CD8-positive, alpha-beta memory T cell (primary cell): ENCODE results near the gene ALG2. TPM values are rescaled to one million over a fixed set of nuclear protein-coding genes. Genes with fewer than 3 reads are reported as not detected.
A peak's percentile ranks its signal among the peaks of the same experiment; 100 is the strongest.

Source experiments
- CTCF ChIA-PET: fragments of 350-600 bp; sonication (Branson Sonifier 250); formaldehyde crosslinking; loops from one replicate; lab custom pipeline; 2021; ENCODE audit warnings: antibody characterized with exemption; lab: Charles Lee
- POLR2A ChIA-PET: fragments of 350-600 bp; sonication (Branson Sonifier 250); formaldehyde crosslinking; loops from one replicate; lab custom pipeline; 2021; ENCODE audit warnings: antibody characterized with exemption; lab: Charles Lee
- DNase-seq, 5 donors: peaks; one replicate each; pipeline versions ENCODE4 v3.0.0 to v3.0.0-alpha.2; 2020 to 2022; ENCODE audit warnings: mixed read lengths in 1 of 5
- H3K27ac ChIP-seq: one replicate; pipeline ENCODE4 v1.7.0; 2013; ENCODE audit warnings: low read depth, mild to moderate bottlenecking, low read length, moderate library complexity
- H3K27me3 ChIP-seq: 2 replicates; pipeline ENCODE4 v1.7.0; 2013; ENCODE audit warnings: low read length, mild to moderate bottlenecking; ENCODE audit not compliant: insufficient read depth, poor library complexity, severe bottlenecking
- H3K36me3 ChIP-seq: 2 replicates; pipeline ENCODE4 v1.7.0; 2013; ENCODE audit warnings: mild to moderate bottlenecking, low read length, moderate library complexity; ENCODE audit not compliant: insufficient read depth
- H3K4me1 ChIP-seq: 2 replicates; pipeline ENCODE4 v1.7.0; 2013; ENCODE audit warnings: mild to moderate bottlenecking, low read length, moderate library complexity; ENCODE audit not compliant: insufficient read depth
- H3K4me3 ChIP-seq: 2 replicates; pipeline ENCODE4 v1.7.0; 2013; ENCODE audit warnings: mild to moderate bottlenecking, low read length
- H3K9me3 ChIP-seq: 2 replicates; pipeline ENCODE4 v1.7.0; 2013; ENCODE audit warnings: mild to moderate bottlenecking, low read length
- H3K27ac Mint-ChIP-seq, 8 donors: one replicate each; pipeline ENCODE4 v1.8.0; 2020 to 2021; ENCODE audit warnings: mixed read lengths in 8 of 8, mild to moderate bottlenecking in 6 of 8, inconsistent platforms in 3 of 8, moderate library complexity in 3 of 8
- H3K27me3 Mint-ChIP-seq, 2 donors: one replicate each; pipeline ENCODE4 v1.8.0; 2020 to 2021; ENCODE audit warnings: mixed read lengths in 2 of 2, mild to moderate bottlenecking in 1 of 2, moderate library complexity in 1 of 2
- H3K36me3 Mint-ChIP-seq, 3 donors: one replicate each; pipeline ENCODE4 v1.8.0; 2020 to 2021; ENCODE audit warnings: mixed read lengths in 3 of 3, inconsistent platforms in 1 of 3, mild to moderate bottlenecking in 1 of 3
- H3K4me1 Mint-ChIP-seq, 3 donors: one replicate each; pipeline ENCODE4 v1.8.0; 2020 to 2021; ENCODE audit warnings: mixed read lengths in 3 of 3, inconsistent platforms in 1 of 3, mild to moderate bottlenecking in 1 of 3
- H3K4me3 Mint-ChIP-seq, 7 donors: one replicate each; pipeline ENCODE4 v1.8.0; 2020 to 2021; ENCODE audit warnings: mixed read lengths in 7 of 7, mild to moderate bottlenecking in 6 of 7, moderate library complexity in 4 of 7, inconsistent platforms in 2 of 7
- H3K9me3 Mint-ChIP-seq, 5 donors: one replicate each; pipeline ENCODE4 v1.8.0; 2020 to 2022; ENCODE audit warnings: mixed read lengths in 5 of 5, mild to moderate bottlenecking in 3 of 5, moderate library complexity in 2 of 5, inconsistent platforms in 1 of 5
- polyA plus RNA-seq: library from polyadenylated mRNA; unstranded; fragments of 300-500 nt; fragmentation: Illumina TruSeq; gene quantifications from one replicate; pipeline ENCODE4 v1.2.3, GENCODE V29; 2021
- total RNA-seq, 2 experiments: library from RNA; stranded (reverse); gene quantifications; one replicate each; pipeline ENCODE4 v1.2.3, GENCODE V29; 2021

ALG2 gene
- total and polyA plus RNA-seq, 3 experiments from 2014 or later = 30.1 to 33.2 (median 31.4) TPM

GRCh38 chr9:99181206-99181605 is 40.5 kb downstream of the ALG2 start:
- Mint-ChIP-seq H3K36me3 (no peaks in the 10 kb centered on the region), H3K27ac (peak overlapping the region in 2 of 8 donors; percentile 60 to 80), H3K4me1 (peaks cover 9 to 28% (median 16%) of the 10 kb centered on the region in 3 donors), H3K27me3 (peaks cover 0 to 2% of the 10 kb centered on the region in 2 donors), H3K9me3 (no peaks in the 10 kb centered on the region), H3K4me3 (no peak overlapping the region)
- H3K4me3 ChIP-seq = no peak overlapping the region
- no peaks in the 10 kb centered on the region for H3K27me3 ChIP-seq
- POLR2A ChIA-PET = no interaction called here
- no peaks in the 10 kb centered on the region for H3K9me3 ChIP-seq
- no peak overlapping the region for H3K27ac ChIP-seq
- peaks cover 6% of the 10 kb centered on the region for H3K4me1 ChIP-seq
- DNase-seq = no peak
- CTCF ChIA-PET = no interaction called here
- H3K36me3 ChIP-seq = no peaks in the 10 kb centered on the region

GRCh38 chr9:99180662-99181061 is 41.1 kb downstream of the ALG2 start:
- H3K27me3 Mint-ChIP-seq = no peaks in the 10 kb centered on the region
- Histone ChIP-seq H3K27ac (no peak overlapping the region), H3K27me3 (no peaks in the 10 kb centered on the region), H3K4me1 (peaks cover 6% of the 10 kb centered on the region), H3K9me3 (no peaks in the 10 kb centered on the region), H3K36me3 (no peaks in the 10 kb centered on the region), H3K4me3 (no peak overlapping the region)
- no peaks in the 10 kb centered on the region for H3K36me3 Mint-ChIP-seq
- no peak overlapping the region for H3K4me3 Mint-ChIP-seq
- DNase-seq = no peak
- H3K27ac Mint-ChIP-seq = peak overlapping the region in 1 of 8 donors; percentile 60
- no peaks in the 10 kb centered on the region for H3K9me3 Mint-ChIP-seq
- POLR2A ChIA-PET = no interaction called here
- CTCF ChIA-PET = no interaction called here
- peaks cover 9 to 28% (median 16%) of the 10 kb centered on the region in 3 donors for H3K4me1 Mint-ChIP-seq

- H3K27me3 Mint-ChIP-seq = no peaks in the 10 kb centered on the region
- Histone ChIP-seq H3K36me3 (no peaks in the 10 kb centered on the region), H3K27me3 (no peaks in the 10 kb centered on the region), H3K4me3 (no peak overlapping the region), H3K9me3 (no peaks in the 10 kb centered on the region), H3K27ac (no peak overlapping the region), H3K4me1 (peaks cover 6% of the 10 kb centered on the region)
- peaks cover 9 to 28% (median 16%) of the 10 kb centered on the region in 3 donors for H3K4me1 Mint-ChIP-seq
- no peak overlapping the region for H3K4me3 Mint-ChIP-seq
- DNase-seq = no peak
- H3K9me3 Mint-ChIP-seq = no peaks in the 10 kb centered on the region
- CTCF ChIA-PET = no interaction called here
- H3K36me3 Mint-ChIP-seq = no peaks in the 10 kb centered on the region
- no peak overlapping the region for H3K27ac Mint-ChIP-seq
- POLR2A ChIA-PET = no interaction called here
Measured at GRCh38 chr9:99180199-99180598, 41.5 kb downstream of the ALG2 start.

GRCh38 chr9:99178912-99179872 is 42.5 kb downstream of the ALG2 start:
- Histone ChIP-seq H3K27ac (no peak overlapping the region), H3K36me3 (no peaks in the 10 kb centered on the region), H3K27me3 (no peaks in the 10 kb centered on the region), H3K4me1 (no peaks in the 10 kb centered on the region), H3K4me3 (no peak overlapping the region), H3K9me3 (no peaks in the 10 kb centered on the region)
- Mint-ChIP-seq H3K36me3 (no peaks in the 10 kb centered on the region), H3K4me3 (no peak overlapping the region), H3K27ac (no peak overlapping the region), H3K9me3 (no peaks in the 10 kb centered on the region), H3K4me1 (peaks cover 7 to 21% (median 10%) of the 10 kb centered on the region in 3 donors), H3K27me3 (peaks cover 0 to 2% of the 10 kb centered on the region in 2 donors)
- DNase-seq = no peak
- ChIA-PET CTCF (no interaction called here), POLR2A (no interaction called here)

DNA sequence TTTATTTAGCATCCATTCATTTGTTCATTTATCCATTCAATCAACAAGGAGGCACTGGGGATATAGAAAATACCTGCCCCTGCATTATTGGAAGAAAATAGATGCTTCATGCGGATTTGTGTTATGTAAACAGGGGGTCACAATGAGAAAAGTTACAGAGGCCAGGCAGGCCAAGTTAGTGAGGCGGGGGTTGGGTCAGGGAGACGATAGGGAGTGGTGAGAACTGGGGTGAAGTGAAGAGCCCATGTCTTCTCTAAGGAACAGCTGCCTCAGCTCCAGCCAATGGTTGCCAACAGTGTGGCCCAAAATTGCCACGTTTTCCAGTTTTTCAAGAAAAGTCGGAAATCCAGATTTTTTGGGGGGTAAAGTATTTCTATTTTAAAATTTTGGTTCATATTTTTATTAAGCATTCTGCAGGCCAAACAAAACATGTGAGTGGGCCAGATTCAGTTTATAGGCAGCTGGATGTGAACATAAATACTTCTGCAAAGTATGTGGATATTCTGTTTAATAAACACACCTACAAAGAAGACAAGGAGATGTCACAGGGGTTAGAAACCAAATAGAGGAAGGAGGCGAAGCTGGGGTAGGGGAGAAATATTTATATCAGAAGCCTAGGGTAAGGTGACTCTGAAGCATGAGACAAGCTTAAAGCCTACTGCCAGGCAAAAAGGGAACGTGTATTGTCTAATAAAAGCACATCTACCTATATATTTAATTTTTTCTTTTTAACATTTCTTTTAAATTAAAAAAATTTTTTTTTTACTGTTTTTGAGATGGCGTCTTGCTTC is 44.0 kb downstream of the ALG2 start:
- Mint-ChIP-seq H3K9me3 (no peaks in the 10 kb centered on the region), H3K27me3 (peaks cover 2 to 7% of the 10 kb centered on the region in 2 donors), H3K27ac (no peak overlapping the region), H3K4me1 (peaks cover 5 to 15% (median 10%) of the 10 kb centered on the region in 3 donors), H3K36me3 (no peaks in the 10 kb centered on the region), H3K4me3 (no peak overlapping the region)
- no peak for DNase-seq
- CTCF ChIA-PET = interaction anchor here (1.3 kb wide), 1 partner anchor 178 kb away, joined by 3 read pairs; no protein-coding TSS in a partner anchor
- no peak overlapping the region for H3K4me3 ChIP-seq
- no peak overlapping the region for H3K27ac ChIP-seq
- POLR2A ChIA-PET = no interaction called here
- H3K27me3 ChIP-seq = no peaks in the 10 kb centered on the region
- no peaks in the 10 kb centered on the region for H3K9me3 ChIP-seq
- no peaks in the 10 kb centered on the region for H3K36me3 ChIP-seq
- no peaks in the 10 kb centered on the region for H3K4me1 ChIP-seq

DNA sequence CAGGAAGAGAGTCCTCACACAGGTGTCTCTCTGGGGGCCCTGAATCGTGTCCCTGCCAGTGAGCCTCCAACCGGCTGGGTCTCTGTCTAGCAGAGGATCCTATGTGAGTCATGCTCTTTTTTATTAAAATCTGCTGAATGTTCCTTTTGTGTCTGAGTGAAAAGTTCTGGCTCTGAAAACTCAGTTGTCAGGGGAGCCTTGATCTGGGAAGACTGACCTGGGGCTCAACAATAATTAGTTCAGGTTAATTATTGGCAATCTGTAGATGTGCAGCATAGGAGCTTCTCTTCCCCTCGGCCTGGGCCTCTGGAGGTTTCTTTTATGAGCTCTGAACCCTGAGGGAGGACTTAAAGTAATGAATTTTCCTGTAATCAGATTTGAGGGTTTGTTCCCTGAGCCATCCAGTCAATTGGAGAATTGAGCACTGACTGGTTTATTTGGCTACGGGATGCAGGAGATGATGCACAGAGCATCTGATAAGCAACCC is 45.2 kb downstream of the ALG2 start:
- no peak for DNase-seq
- no peaks in the 10 kb centered on the region for H3K9me3 ChIP-seq
- H3K9me3 Mint-ChIP-seq = no peaks in the 10 kb centered on the region
- H3K36me3 Mint-ChIP-seq = no peaks in the 10 kb centered on the region
- peaks cover 1 to 6% (median 5%) of the 10 kb centered on the region in 3 donors for H3K4me1 Mint-ChIP-seq
- ChIA-PET POLR2A (no interaction called here), CTCF (interaction anchor here (1.3 kb wide), 1 partner anchor 177 kb away, joined by 3 read pairs; no protein-coding TSS in a partner anchor)
- H3K27ac Mint-ChIP-seq = peak overlapping the region in 1 of 8 donors; percentile 47
- no peak overlapping the region for H3K27ac ChIP-seq
- H3K36me3 ChIP-seq = no peaks in the 10 kb centered on the region
- H3K27me3 Mint-ChIP-seq = peaks cover 2 to 12% of the 10 kb centered on the region in 2 donors
- no peaks in the 10 kb centered on the region for H3K4me1 ChIP-seq
- no peaks in the 10 kb centered on the region for H3K27me3 ChIP-seq
- H3K4me3 ChIP-seq = no peak overlapping the region
- H3K4me3 Mint-ChIP-seq = no peak overlapping the region

DNA sequence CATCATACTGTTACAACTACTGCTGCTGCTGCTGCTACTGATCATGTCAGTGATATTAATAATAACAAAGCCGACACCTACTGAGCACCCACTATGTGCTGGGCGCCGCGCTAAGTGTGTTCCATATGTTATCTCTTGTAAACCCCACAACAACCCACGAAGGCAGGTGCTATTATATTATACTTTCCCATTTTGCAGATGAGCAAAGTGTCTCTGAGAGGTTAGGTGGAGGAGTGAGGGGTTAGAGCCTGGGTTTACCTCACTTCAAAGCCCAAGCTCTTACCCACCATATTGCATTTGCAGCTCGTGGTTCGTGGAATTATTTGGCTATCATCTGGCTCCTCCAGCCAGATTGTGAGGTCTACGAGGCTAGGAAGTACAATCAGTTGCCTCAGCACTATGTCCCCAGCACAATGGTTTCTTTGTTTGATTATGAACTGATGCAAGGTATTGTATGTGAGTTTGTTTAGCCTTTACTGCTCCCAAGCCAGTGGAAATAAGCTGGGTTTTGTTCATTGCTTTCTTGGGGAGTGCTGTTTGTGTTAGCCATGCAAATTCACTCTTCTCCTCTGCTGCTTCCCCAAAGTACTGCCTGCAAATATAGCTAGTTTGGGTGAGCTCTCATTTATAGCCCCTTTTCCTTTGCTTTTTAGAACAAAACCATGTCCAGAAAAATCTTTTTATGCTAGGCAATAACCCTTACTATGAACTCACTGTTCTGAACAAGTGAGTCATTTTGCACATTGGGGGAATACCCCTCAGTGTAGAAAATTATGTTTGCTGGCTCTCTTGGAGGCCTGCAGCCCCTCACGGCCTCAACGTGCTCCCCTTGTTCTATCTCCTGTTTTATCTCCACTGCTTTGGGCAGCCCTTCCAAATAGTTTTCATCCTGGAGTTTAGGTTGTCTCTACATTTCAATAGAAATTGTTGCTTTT is 47.9 kb downstream of the ALG2 start:
- Histone ChIP-seq H3K36me3 (no peaks in the 10 kb centered on the region), H3K4me3 (no peak overlapping the region), H3K27ac (no peak overlapping the region), H3K9me3 (no peaks in the 10 kb centered on the region), H3K27me3 (no peaks in the 10 kb centered on the region), H3K4me1 (no peaks in the 10 kb centered on the region)
- H3K9me3 Mint-ChIP-seq = no peaks in the 10 kb centered on the region
- H3K27me3 Mint-ChIP-seq = peaks cover 4 to 24% of the 10 kb centered on the region in 2 donors
- ChIA-PET CTCF (interaction anchor here (0.7 to 1.4 kb wide), 3 partner anchors 9 to 173 kb away, joined by 3 to 4 read pairs (median 4); no protein-coding TSS in a partner anchor), POLR2A (no interaction called here)
- H3K27ac Mint-ChIP-seq = no peak overlapping the region
- H3K36me3 Mint-ChIP-seq = no peaks in the 10 kb centered on the region
- no peak for DNase-seq
- no peak overlapping the region for H3K4me3 Mint-ChIP-seq
- no peaks in the 10 kb centered on the region for H3K4me1 Mint-ChIP-seq
